Measurements from ENCODE around the gene WTIP.

The WTIP gene

DNA sequence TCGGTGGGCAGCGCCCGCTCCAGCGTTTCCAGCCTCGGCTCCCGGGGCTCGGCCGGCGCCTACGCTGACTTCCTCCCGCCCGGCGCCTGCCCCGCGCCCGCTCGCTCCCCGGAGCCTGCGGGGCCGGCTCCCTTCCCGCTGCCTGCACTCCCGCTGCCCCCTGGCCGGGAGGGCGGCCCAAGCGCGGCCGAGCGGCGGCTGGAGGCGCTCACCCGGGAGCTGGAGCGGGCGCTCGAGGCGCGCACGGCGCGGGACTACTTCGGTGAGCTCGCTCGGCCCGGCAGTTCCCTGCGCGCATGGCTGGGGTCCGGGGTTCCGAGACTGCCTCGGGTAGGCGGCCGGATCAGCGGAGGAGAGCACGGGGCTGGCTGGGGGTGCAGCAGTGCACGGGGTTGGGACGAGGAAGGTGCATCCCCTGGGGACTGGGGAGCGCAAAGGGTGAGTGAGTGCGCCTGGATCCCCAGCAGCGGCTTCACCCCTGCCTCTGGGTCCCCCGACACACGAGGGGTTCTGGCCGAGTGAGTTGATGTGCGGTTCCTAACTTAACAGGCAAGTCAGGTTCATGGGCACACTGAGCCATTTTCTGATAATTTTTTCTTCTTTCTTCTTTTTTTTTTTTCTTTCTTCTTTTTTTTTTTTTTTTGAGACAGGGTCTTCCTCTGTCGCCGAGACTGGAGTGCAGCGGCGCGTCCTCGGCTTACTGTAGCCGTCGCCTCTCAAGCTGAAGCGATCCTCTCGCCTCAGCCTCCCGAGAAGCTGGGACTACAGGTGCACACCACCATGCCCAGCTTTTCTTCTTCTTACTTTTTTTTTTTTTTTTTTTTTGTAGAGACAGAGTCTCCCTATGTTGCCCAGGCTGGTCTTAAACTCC, 1.1 kb downstream of the WTIP start:
- TF ChIP-seq, protein P1, sequence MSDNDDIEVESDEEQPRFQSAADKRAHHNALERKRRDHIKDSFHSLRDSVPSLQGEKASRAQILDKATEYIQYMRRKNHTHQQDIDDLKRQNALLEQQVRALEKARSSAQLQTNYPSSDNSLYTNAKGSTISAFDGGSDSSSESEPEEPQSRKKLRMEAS (IDR thresholded peaks at IDR 0.05), result peak; percentile 39; the same call in 1 of the 2 replicates
- TF ChIP-seq, protein P2, sequence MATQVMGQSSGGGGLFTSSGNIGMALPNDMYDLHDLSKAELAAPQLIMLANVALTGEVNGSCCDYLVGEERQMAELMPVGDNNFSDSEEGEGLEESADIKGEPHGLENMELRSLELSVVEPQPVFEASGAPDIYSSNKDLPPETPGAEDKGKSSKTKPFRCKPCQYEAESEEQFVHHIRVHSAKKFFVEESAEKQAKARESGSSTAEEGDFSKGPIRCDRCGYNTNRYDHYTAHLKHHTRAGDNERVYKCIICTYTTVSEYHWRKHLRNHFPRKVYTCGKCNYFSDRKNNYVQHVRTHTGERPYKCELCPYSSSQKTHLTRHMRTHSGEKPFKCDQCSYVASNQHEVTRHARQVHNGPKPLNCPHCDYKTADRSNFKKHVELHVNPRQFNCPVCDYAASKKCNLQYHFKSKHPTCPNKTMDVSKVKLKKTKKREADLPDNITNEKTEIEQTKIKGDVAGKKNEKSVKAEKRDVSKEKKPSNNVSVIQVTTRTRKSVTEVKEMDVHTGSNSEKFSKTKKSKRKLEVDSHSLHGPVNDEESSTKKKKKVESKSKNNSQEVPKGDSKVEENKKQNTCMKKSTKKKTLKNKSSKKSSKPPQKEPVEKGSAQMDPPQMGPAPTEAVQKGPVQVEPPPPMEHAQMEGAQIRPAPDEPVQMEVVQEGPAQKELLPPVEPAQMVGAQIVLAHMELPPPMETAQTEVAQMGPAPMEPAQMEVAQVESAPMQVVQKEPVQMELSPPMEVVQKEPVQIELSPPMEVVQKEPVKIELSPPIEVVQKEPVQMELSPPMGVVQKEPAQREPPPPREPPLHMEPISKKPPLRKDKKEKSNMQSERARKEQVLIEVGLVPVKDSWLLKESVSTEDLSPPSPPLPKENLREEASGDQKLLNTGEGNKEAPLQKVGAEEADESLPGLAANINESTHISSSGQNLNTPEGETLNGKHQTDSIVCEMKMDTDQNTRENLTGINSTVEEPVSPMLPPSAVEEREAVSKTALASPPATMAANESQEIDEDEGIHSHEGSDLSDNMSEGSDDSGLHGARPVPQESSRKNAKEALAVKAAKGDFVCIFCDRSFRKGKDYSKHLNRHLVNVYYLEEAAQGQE (IDR thresholded peaks at IDR 0.05; ENCODE audit: low read depth), result no peak
- no peak for TF ChIP-seq TCF12 (IDR thresholded peaks at IDR 0.05; ENCODE audit: low read depth)

GRCh38 chr19:34484328-34484727, 2.8 kb downstream of the WTIP start:
- no peak for TF ChIP-seq USF1 (IDR thresholded peaks at IDR 0.05)
- no peak for TF ChIP-seq EP300 (IDR thresholded peaks at IDR 0.05; ENCODE audit: borderline replicate concordance)
- TF ChIP-seq, protein P1 (IDR thresholded peaks at IDR 0.05), result no peak

- TF ChIP-seq, protein P2 (IDR thresholded peaks at IDR 0.05; ENCODE audit: low read depth), result no peak
- TF ChIP-seq FOXM1 (IDR thresholded peaks at IDR 0.05; ENCODE audit: borderline replicate concordance, low read depth) (no peak), NFIC (IDR thresholded peaks at IDR 0.05) (no peak), RAD21 (IDR thresholded peaks at IDR 0.05; ENCODE audit: low read depth) (no peak), YY1 (IDR thresholded peaks at IDR 0.05; ENCODE audit: low read depth) (no peak), EP300 (IDR thresholded peaks at IDR 0.05; ENCODE audit: borderline replicate concordance) (no peak), CREB1 (IDR thresholded peaks at IDR 0.05; ENCODE audit: low read depth) (no peak), EGR1 (IDR thresholded peaks at IDR 0.05) (no peak), USF1 (IDR thresholded peaks at IDR 0.05) (no peak), ZBTB7A (IDR thresholded peaks at IDR 0.05; ENCODE audit: low read depth) (no peak), TEAD4 (IDR thresholded peaks at IDR 0.05) (no peak)
- TF ChIP-seq, protein P1 (IDR thresholded peaks at IDR 0.05), result no peak
Measured at GRCh38 chr19:34485831-34486230, 4.3 kb downstream of the WTIP start.

- TF ChIP-seq EGR1 (IDR thresholded peaks at IDR 0.05) (no peak), RAD21 (IDR thresholded peaks at IDR 0.05; ENCODE audit: low read depth) (no peak), TCF12 (IDR thresholded peaks at IDR 0.05; ENCODE audit: low read depth) (no peak), NFIC (IDR thresholded peaks at IDR 0.05) (no peak), EP300 (IDR thresholded peaks at IDR 0.05; ENCODE audit: borderline replicate concordance) (no peak), FOXM1 (IDR thresholded peaks at IDR 0.05; ENCODE audit: borderline replicate concordance, low read depth) (no peak), YY1 (IDR thresholded peaks at IDR 0.05; ENCODE audit: low read depth) (no peak), ZBTB7A (IDR thresholded peaks at IDR 0.05; ENCODE audit: low read depth) (no peak), CREB1 (IDR thresholded peaks at IDR 0.05; ENCODE audit: low read depth) (no peak), TAF1 (IDR thresholded peaks at IDR 0.05; ENCODE audit: low read depth) (no peak), USF1 (IDR thresholded peaks at IDR 0.05) (no peak), TEAD4 (IDR thresholded peaks at IDR 0.05) (no peak), CEBPB (IDR thresholded peaks at IDR 0.05) (no peak)
- TF ChIP-seq, protein P1 (IDR thresholded peaks at IDR 0.05), result no peak
- TF ChIP-seq, protein P2 (IDR thresholded peaks at IDR 0.05; ENCODE audit: low read depth), result no peak
Measured at GRCh38 chr19:34487651-34488051, 6.1 kb downstream of the WTIP start.
